Calu3 (cell line): ENCODE data around the gene SDCCAG8. TPM values are rescaled to one million over a fixed set of nuclear protein-coding genes. Genes with fewer than 3 reads are reported as not detected.

ENCODE experiments used
- BruUV-seq: library from RNA; stranded (reverse); fragments of 400-500 nt; replicated peaks from 2 replicates; lab custom pipeline; 2021; lab: Mats Ljungman, UMichigan
- CTCF ChIA-PET: fragments of 300-600 bp; sonication (Branson Sonifier 250); formaldehyde crosslinking; loops from one replicate; lab custom pipeline; 2022; ENCODE audit warnings: antibody characterized with exemption; lab: Charles Lee
- DNase-seq: peaks from one replicate; pipeline ENCODE4 v3.0.0; 2022
- H3K27ac Mint-ChIP-seq: one replicate; pipeline ENCODE4 v1.8.0; 2022; ENCODE audit warnings: mixed read lengths; ENCODE audit not compliant: unreplicated experiment
- H3K27me3 Mint-ChIP-seq: one replicate; pipeline ENCODE4 v1.8.0; 2022; ENCODE audit warnings: mixed read lengths; ENCODE audit not compliant: unreplicated experiment
- H3K36me3 Mint-ChIP-seq: one replicate; pipeline ENCODE4 v1.8.0; 2022; ENCODE audit warnings: mild to moderate bottlenecking, moderate library complexity, mixed read lengths; ENCODE audit not compliant: insufficient read depth, unreplicated experiment
- H3K4me1 Mint-ChIP-seq: one replicate; pipeline ENCODE4 v1.8.0; 2022; ENCODE audit warnings: mild to moderate bottlenecking, low read depth, mixed read lengths; ENCODE audit not compliant: unreplicated experiment
- H3K4me3 Mint-ChIP-seq: one replicate; pipeline ENCODE4 v1.8.0; 2022; ENCODE audit warnings: mild to moderate bottlenecking, low read depth, moderate library complexity, mixed read lengths; ENCODE audit not compliant: unreplicated experiment
- H3K9me3 Mint-ChIP-seq: one replicate; pipeline ENCODE4 v1.8.0; 2022; ENCODE audit warnings: low read depth, mixed read lengths; ENCODE audit not compliant: unreplicated experiment
- CTCF ChIP-seq: fragments of 200-600 bp; IDR thresholded peaks from one replicate; pipeline ENCODE4 v1.8.0; 2022; ENCODE audit warnings: antibody characterized with exemption; ENCODE audit not compliant: unreplicated experiment
- intact Hi-C: fragments of 100-400 bp; cut with micrococcal nuclease; formaldehyde crosslinking; loops from one replicate; pipeline ENCODE4 v1.10.0; 2022; ENCODE audit not compliant: unreplicated experiment
- total RNA-seq: library from RNA; stranded (reverse); gene quantifications from 2 replicates; pipeline ENCODE4 v1.2.3, GENCODE V29; 2022

SDCCAG8 gene
- total RNA-seq, 1 experiment from 2014 or later = 67.3 TPM

GRCh38 chr1:243493156-243494129, 237.6 kb downstream of the SDCCAG8 start:
- H3K4me3 Mint-ChIP-seq = no peak overlapping the region
- H3K27me3 Mint-ChIP-seq = no peaks in the 10 kb centered on the region
- TF ChIP-seq CTCF = no peak
- H3K4me1 Mint-ChIP-seq = no peaks in the 10 kb centered on the region
- H3K36me3 Mint-ChIP-seq = peaks cover 23% of the 10 kb centered on the region
- intact Hi-C loops = no loop called here
- CTCF ChIA-PET = interaction anchor here (1.3 kb wide), 1 partner anchor 149 kb away, joined by 3 read pairs; no protein-coding TSS in a partner anchor
- H3K27ac Mint-ChIP-seq = no peak overlapping the region
- no peaks in the 10 kb centered on the region for H3K9me3 Mint-ChIP-seq
- DNase-seq = no peak
- BruUV-seq = no TSS peak

GRCh38 chr1:243494741-243495431, 239.0 kb downstream of the SDCCAG8 start:
- Mint-ChIP-seq H3K36me3 (peaks cover 14% of the 10 kb centered on the region), H3K9me3 (no peaks in the 10 kb centered on the region), H3K4me3 (no peak overlapping the region), H3K4me1 (no peaks in the 10 kb centered on the region), H3K27ac (no peak overlapping the region), H3K27me3 (no peaks in the 10 kb centered on the region)
- TF ChIP-seq CTCF = no peak
- CTCF ChIA-PET = no interaction called here
- no peak for DNase-seq
- no TSS peak for BruUV-seq
- intact Hi-C loops = no loop called here

GRCh38 chr1:243495442-243496186, 239.8 kb downstream of the SDCCAG8 start:
- H3K4me3 Mint-ChIP-seq = no peak overlapping the region
- intact Hi-C loops = no loop called here
- no TSS peak for BruUV-seq
- H3K4me1 Mint-ChIP-seq = no peaks in the 10 kb centered on the region
- TF ChIP-seq CTCF = no peak
- H3K9me3 Mint-ChIP-seq = no peaks in the 10 kb centered on the region
- H3K36me3 Mint-ChIP-seq = peaks cover 12% of the 10 kb centered on the region
- no peak for DNase-seq
- CTCF ChIA-PET = no interaction called here
- peak overlapping the region; percentile 30 for H3K27ac Mint-ChIP-seq
- H3K27me3 Mint-ChIP-seq = no peaks in the 10 kb centered on the region

- Mint-ChIP-seq H3K27me3 (no peaks in the 10 kb centered on the region), H3K4me1 (no peaks in the 10 kb centered on the region), H3K9me3 (no peaks in the 10 kb centered on the region), H3K27ac (peak overlapping the region; percentile 30), H3K4me3 (no peak overlapping the region), H3K36me3 (peaks cover 10% of the 10 kb centered on the region)
- TF ChIP-seq CTCF = no peak
- DNase-seq = no peak
- BruUV-seq = no TSS peak
- CTCF ChIA-PET = no interaction called here
- intact Hi-C loops = no loop called here
Measured at GRCh38 chr1:243496187-243496646, 240.4 kb downstream of the SDCCAG8 start.
